ENCODE results near the gene SLC36A4.

- no peak for TF ChIP-seq SPI1 (IDR thresholded peaks at IDR 0.05; ENCODE audit: low read depth, low read length)
- no peak for TF ChIP-seq POLR2A (IDR thresholded peaks at IDR 0.05; ENCODE audit: low read depth, low read length)
- no peak for TF ChIP-seq TAF1 (IDR thresholded peaks at IDR 0.05; ENCODE audit: low read depth, low read length)
- no peak for TF ChIP-seq POLR2AphosphoS5 (IDR thresholded peaks at IDR 0.05; ENCODE audit: low read depth, low read length)
- no peak for TF ChIP-seq POU2F2 (IDR thresholded peaks at IDR 0.05; ENCODE audit: low read depth, low read length)
Measured at GRCh38 chr11:93219440-93219839, 21.6 kb upstream of the SLC36A4 start.

All from GM12891 (cell line).